Gastroesophageal sphincter (tissue), 4 donors: Measurements from ENCODE around the gene ARL10. TPM values are rescaled to one million over a fixed set of nuclear protein-coding genes. Genes with fewer than 3 reads are reported as not detected.

Experiments
- ATAC-seq: fragments of 150-250 bp; one replicate; pipeline ENCODE4 v1.9.1; 2016; ENCODE audit warnings: mild to moderate bottlenecking, moderate library complexity
- H3K27ac ChIP-seq, 4 donors: fragments of 200-600 bp; sonication (generic) in 3 of 4; 1 replicate in 3 of 4; 2 replicates in 1 of 4; pipeline ENCODE4 v1.5.1; 2016 to 2019
- H3K27me3 ChIP-seq: fragments of 200-600 bp; sonication (generic); one replicate; pipeline ENCODE4 v1.5.1; 2019
- H3K36me3 ChIP-seq, 2 donors: fragments of 200-600 bp; sonication (generic); one replicate each; pipeline ENCODE4 v1.5.1; 2019; ENCODE audit warnings: control low read depth in 1 of 2
- H3K4me1 ChIP-seq, 3 donors: fragments of 200-600 bp; sonication (generic); 1 replicate in 2 of 3; 2 replicates in 1 of 3; pipeline ENCODE4 v1.5.1; 2016 to 2019; ENCODE audit warnings: control low read depth in 2 of 3
- H3K4me3 ChIP-seq, 2 donors: fragments of 200-600 bp; sonication (generic); one replicate each; pipeline ENCODE4 v1.5.1; 2019; ENCODE audit warnings: mild to moderate bottlenecking in 1 of 2, moderate library complexity in 1 of 2
- H3K9me3 ChIP-seq, 3 donors: fragments of 200-600 bp; sonication (generic); one replicate each; pipeline ENCODE4 v1.5.1; 2017 to 2019; ENCODE audit warnings: control low read depth in 2 of 3
- EP300 ChIP-seq: sonication (generic); formaldehyde crosslinking; IDR thresholded peaks from one replicate; pipeline ENCODE4 v1.6.1; 2017; ENCODE audit warnings: antibody characterized with exemption, mild to moderate bottlenecking
- POLR2A ChIP-seq, 2 donors: fragments of 450-650 bp; IDR thresholded peaks; one replicate each; pipeline ENCODE4 v1.6.1; 2017; ENCODE audit warnings: antibody characterized with exemption in 2 of 2, mild to moderate bottlenecking in 2 of 2, moderate library complexity in 1 of 2
- POLR2AphosphoS5 ChIP-seq: sonication (generic); formaldehyde crosslinking; IDR thresholded peaks from one replicate; pipeline ENCODE4 v1.6.1; 2017; ENCODE audit warnings: antibody characterized with exemption
- WGBS, 2 donors: methylation state at CpG; one replicate each; pipeline ENCODE4 v1.1.5; 2018; ENCODE audit warnings: low coverage in 1 of 2; 5-methylcytosine and 5-hydroxymethylcytosine counted together
- total RNA-seq, 4 donors: library from RNA; depleted of rRNA; stranded (reverse); fragments of >200 nt; gene quantifications; one replicate each; pipeline ENCODE4 v1.1.0, GENCODE V29; 2016
- TF ChIP-seq, protein P1 (sequence below), 4 experiments: fragments of 200-600 bp in 2 of 4; fragments of 450-650 bp in 2 of 4; sonication (generic) in 1 of 4; IDR thresholded peaks; one replicate each; pipeline ENCODE4 v1.5.1; 2017 to 2019; ENCODE audit warnings: antibody characterized with exemption in 4 of 4, mild to moderate bottlenecking in 2 of 4, moderate library complexity in 2 of 4

Gene ARL10
- total RNA-seq, 4 donors from 2014 or later: 4.4 to 23.3 (median 10.8) TPM

DNA sequence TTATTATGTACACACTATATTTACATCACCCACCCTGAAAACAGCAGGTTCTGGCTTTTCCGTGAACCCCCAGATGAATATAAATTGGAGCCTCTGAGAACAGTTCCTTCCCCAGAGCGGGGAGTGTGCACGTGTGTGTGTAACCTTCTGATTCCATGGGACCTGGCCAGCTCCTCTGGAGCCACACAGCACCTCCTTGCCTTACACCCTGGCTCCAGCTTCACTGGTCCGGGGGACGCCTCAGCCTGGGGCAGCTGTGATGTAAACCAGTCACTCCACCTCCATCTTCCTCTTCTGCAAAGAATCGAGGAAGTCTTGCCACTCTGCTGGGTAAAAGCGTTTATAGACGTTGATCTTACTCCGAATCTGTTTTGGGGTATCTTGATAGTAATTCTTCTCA, 18.7 kb downstream of the ARL10 start:
- Histone ChIP-seq H3K9me3 (no peaks in the 10 kb centered on the region), H3K4me1 (peaks cover 6 to 37% (median 7%) of the 10 kb centered on the region in 3 donors), H3K36me3 (peaks cover 0 to 40% of the 10 kb centered on the region in 2 donors), H3K4me3 (no peak overlapping the region), H3K27me3 (no peaks in the 10 kb centered on the region), H3K27ac (no peak overlapping the region)
- ATAC-seq: no peak
- 69 to 73% methylated on average over 7 to 9 of the region's 9 CpGs for WGBS, 2 donors
- TF ChIP-seq POLR2AphosphoS5 (no peak), EP300 (no peak), POLR2A (IDR thresholded peaks at IDR 0.05) (no peak)
- TF ChIP-seq, protein P1, sequence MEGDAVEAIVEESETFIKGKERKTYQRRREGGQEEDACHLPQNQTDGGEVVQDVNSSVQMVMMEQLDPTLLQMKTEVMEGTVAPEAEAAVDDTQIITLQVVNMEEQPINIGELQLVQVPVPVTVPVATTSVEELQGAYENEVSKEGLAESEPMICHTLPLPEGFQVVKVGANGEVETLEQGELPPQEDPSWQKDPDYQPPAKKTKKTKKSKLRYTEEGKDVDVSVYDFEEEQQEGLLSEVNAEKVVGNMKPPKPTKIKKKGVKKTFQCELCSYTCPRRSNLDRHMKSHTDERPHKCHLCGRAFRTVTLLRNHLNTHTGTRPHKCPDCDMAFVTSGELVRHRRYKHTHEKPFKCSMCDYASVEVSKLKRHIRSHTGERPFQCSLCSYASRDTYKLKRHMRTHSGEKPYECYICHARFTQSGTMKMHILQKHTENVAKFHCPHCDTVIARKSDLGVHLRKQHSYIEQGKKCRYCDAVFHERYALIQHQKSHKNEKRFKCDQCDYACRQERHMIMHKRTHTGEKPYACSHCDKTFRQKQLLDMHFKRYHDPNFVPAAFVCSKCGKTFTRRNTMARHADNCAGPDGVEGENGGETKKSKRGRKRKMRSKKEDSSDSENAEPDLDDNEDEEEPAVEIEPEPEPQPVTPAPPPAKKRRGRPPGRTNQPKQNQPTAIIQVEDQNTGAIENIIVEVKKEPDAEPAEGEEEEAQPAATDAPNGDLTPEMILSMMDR (IDR thresholded peaks at IDR 0.05): no peak

DNA sequence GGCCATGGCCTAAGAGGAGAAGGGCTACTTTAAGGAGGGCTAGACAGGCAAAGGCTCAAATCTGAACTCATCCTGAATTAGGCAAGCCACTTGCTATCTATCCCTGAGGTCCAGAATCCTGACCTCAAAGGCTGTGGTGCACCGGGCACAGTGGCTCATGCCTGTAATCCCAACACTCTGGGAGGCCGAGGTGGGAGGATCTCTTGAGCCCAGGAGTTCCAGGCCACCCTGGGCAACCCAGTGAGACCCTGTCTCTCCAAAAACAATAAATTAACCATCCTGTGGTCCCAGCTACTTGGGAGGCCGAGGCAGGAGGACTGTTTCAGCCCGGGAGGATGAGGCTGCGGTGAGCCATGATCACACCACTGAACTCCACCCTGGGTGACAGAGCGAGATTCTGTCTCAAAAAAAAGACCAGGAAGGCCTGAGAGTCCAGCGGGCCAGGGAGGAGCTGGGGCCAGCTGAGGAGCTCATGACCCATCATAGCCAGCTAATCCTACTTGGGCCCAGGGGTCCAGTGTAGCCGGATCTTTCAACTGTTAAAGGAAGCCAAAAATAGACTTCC, 19.2 kb downstream of the ARL10 start:
- Histone ChIP-seq H3K9me3 (no peaks in the 10 kb centered on the region), H3K36me3 (peaks cover 0 to 40% of the 10 kb centered on the region in 2 donors), H3K27me3 (no peaks in the 10 kb centered on the region), H3K4me1 (peaks cover 6 to 38% (median 7%) of the 10 kb centered on the region in 3 donors), H3K27ac (no peak overlapping the region), H3K4me3 (no peak overlapping the region)
- ATAC-seq: no peak
- 83% methylated on average over 1 of the region's 8 CpGs; no CpG with 5 or more reads in 1 of the 2 donors for WGBS, 2 donors
- TF ChIP-seq EP300: no peak
- no peak for TF ChIP-seq POLR2A (IDR thresholded peaks at IDR 0.05)
- TF ChIP-seq, protein P1 (IDR thresholded peaks at IDR 0.05): no peak
- no peak for TF ChIP-seq POLR2AphosphoS5

DNA sequence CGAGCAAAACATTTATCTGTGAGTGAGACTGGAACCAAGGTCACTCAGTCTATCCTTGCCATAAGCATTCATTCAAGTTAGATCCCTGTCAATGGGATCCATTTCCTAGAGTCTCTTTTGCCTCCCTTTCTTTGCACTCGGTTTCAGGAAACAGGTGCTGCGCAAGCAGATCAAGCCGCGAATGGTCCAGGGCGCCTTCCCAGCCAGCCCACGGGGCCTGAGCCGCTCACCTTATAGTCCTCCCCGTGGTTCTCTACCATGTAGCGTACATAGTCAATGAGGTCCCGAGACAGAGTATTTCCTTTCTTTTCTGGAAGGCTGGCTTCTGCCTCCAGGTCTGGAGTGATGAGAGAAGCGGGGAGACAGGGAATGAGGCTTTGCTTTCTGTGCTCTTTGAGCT, 19.7 kb downstream of the ARL10 start:
- H3K36me3 ChIP-seq: peaks cover 0 to 40% of the 10 kb centered on the region in 2 donors

DNA sequence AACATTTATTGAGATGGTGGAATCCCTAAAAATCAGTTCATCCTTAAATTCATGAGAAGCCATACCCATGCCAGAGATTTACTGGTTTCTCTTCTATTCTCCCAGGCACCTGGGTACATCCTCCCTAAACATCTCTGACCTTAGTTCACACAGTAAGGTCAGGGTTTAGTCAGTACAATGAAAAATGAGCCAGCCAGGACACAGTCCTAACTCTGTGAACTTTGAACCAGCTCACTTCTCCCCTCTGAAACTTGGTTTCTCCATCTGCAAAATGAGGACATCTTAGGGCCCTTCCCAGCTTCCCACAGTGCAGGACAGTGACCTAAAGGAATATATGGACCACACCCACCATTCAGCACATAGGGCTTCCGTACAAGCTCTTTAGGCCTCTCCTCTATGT, 21.2 kb downstream of the ARL10 start:
- Histone ChIP-seq H3K27ac (no peak overlapping the region), H3K4me3 (no peak overlapping the region), H3K27me3 (no peaks in the 10 kb centered on the region), H3K9me3 (no peaks in the 10 kb centered on the region), H3K36me3 (peaks cover 0 to 54% of the 10 kb centered on the region in 2 donors), H3K4me1 (peaks cover 6 to 47% (median 7%) of the 10 kb centered on the region in 3 donors)
- WGBS, 2 donors: 73 to 86% methylated on average over 1 of the region's 1 CpG
- ATAC-seq: no peak
- TF ChIP-seq POLR2A (IDR thresholded peaks at IDR 0.05) (no peak), EP300 (no peak), POLR2AphosphoS5 (no peak)
- TF ChIP-seq, protein P1 (IDR thresholded peaks at IDR 0.05): no peak

More for the DNA sequence above, 19.7 kb downstream of the ARL10 start:
- 88 to 94% methylated on average over 8 to 9 of the region's 12 CpGs for WGBS, 2 donors
- H3K4me3 ChIP-seq: no peak overlapping the region
- H3K27me3 ChIP-seq: no peaks in the 10 kb centered on the region
- H3K9me3 ChIP-seq: no peaks in the 10 kb centered on the region
- TF ChIP-seq POLR2AphosphoS5: no peak
- TF ChIP-seq POLR2A (IDR thresholded peaks at IDR 0.05): no peak
- TF ChIP-seq, protein P1 (IDR thresholded peaks at IDR 0.05): no peak
- no peak for TF ChIP-seq EP300
- no peak overlapping the region for H3K27ac ChIP-seq
- peaks cover 6 to 43% (median 7%) of the 10 kb centered on the region in 3 donors for H3K4me1 ChIP-seq
- no peak for ATAC-seq

DNA sequence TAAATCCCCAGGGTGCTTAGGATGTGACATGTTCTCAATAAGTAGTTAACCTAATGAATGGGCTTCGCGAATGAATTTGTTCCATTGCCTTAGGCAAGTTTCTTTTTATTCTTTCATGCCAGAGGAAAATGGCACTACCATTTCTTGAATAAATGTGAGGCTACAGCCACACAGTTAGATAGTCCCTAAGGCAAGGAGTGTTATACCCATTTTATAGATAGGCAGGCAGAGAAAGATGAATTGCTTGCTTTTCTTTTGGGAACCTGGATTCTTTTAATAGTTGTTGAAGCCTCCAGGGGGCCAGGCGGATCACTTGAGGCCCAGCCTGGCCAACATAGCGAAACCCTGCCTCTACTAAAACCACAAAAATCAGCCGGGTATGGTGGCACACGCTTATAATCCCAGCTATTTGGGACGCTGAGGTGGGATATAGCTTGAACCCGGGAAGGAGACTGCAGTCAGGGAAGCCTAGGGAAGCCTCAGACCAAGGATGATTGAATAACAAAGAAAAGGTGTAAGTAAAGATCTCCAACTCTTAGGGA, 22.2 kb downstream of the ARL10 start:
- peak overlapping the region in 1 of 4 donors; percentile 94 for H3K27ac ChIP-seq
- peaks cover 0 to 57% of the 10 kb centered on the region in 2 donors for H3K36me3 ChIP-seq
- ATAC-seq: no peak
- no peaks in the 10 kb centered on the region for H3K27me3 ChIP-seq
- no peak for TF ChIP-seq POLR2A (IDR thresholded peaks at IDR 0.05)
- TF ChIP-seq POLR2AphosphoS5: no peak
- TF ChIP-seq, protein P1 (IDR thresholded peaks at IDR 0.05): no peak
- no peak for TF ChIP-seq EP300
- peak overlapping the region; percentile 92 to 93 for H3K4me3 ChIP-seq
- peaks cover 6 to 43% (median 7%) of the 10 kb centered on the region in 3 donors for H3K4me1 ChIP-seq
- no peaks in the 10 kb centered on the region for H3K9me3 ChIP-seq
- WGBS, 2 donors: 43 to 46% methylated on average over 4 to 8 of the region's 8 CpGs
